ENCODE data around the gene FOXO6.

FOXO6 gene

GRCh38 chr1:41411229-41411628, 50.0 kb downstream of the FOXO6 start:
- no peak for DNase-seq

GRCh38 chr1:41412748-41413147, 51.5 kb downstream of the FOXO6 start:
- DNase-seq = no peak

- no peak for DNase-seq
Measured at GRCh38 chr1:41413748-41414281, 52.6 kb downstream of the FOXO6 start.

GRCh38 chr1:41414296-41414695, 53.1 kb downstream of the FOXO6 start:
- no peak for DNase-seq

- no peak for DNase-seq
Measured at GRCh38 chr1:41414716-41415306, 53.6 kb downstream of the FOXO6 start.

GRCh38 chr1:41416081-41416480, 54.8 kb downstream of the FOXO6 start:
- DNase-seq = no peak

GRCh38 chr1:41416552-41417334, 55.5 kb downstream of the FOXO6 start:
- peak in 4 of 5 donors; percentile 37 to 53 (median 45) for DNase-seq

- no peak for DNase-seq
Measured at GRCh38 chr1:41417335-41417682, 56.1 kb downstream of the FOXO6 start.

GRCh38 chr1:41417746-41418145, 56.5 kb downstream of the FOXO6 start:
- DNase-seq = no peak

GRCh38 chr1:41418857-41419583, 57.8 kb downstream of the FOXO6 start:
- DNase-seq = no peak

- DNase-seq = no peak
Measured at GRCh38 chr1:41419584-41420295, 58.5 kb downstream of the FOXO6 start.

- DNase-seq = no peak
Measured at GRCh38 chr1:41420351-41420750, 59.1 kb downstream of the FOXO6 start.

GRCh38 chr1:41420860-41421259, 59.6 kb downstream of the FOXO6 start:
- DNase-seq = no peak

GRCh38 chr1:41422306-41422705, 61.1 kb downstream of the FOXO6 start:
- no peak for DNase-seq

GRCh38 chr1:41423511-41424191, 62.4 kb downstream of the FOXO6 start:
- no peak for DNase-seq

GRCh38 chr1:41424581-41425118, 63.4 kb downstream of the FOXO6 start:
- DNase-seq = no peak

GRCh38 chr1:41425369-41425768, 64.1 kb downstream of the FOXO6 start:
- no peak for DNase-seq

- DNase-seq = no peak
Measured at GRCh38 chr1:41426201-41426890, 65.1 kb downstream of the FOXO6 start.

GRCh38 chr1:41427122-41427913, 66.1 kb downstream of the FOXO6 start:
- no peak for DNase-seq

- no peak for DNase-seq
Measured at GRCh38 chr1:41427916-41428737, 66.9 kb downstream of the FOXO6 start.
